Measurements from ENCODE around the gene ALOXE3.

The ALOXE3 gene

GRCh38 chr17:8117367-8117979 lies 841 bp downstream of the ALOXE3 start:
- TF ChIP-seq FOXM1 (IDR thresholded peaks at IDR 0.05; ENCODE audit: borderline replicate concordance), result no peak
- no peak for TF ChIP-seq BHLHE40 (IDR thresholded peaks at IDR 0.05; ENCODE audit: borderline replicate concordance)
- TF ChIP-seq PKNOX1 (IDR thresholded peaks at IDR 0.05), result no peak
- TF ChIP-seq L3MBTL2 (conservative IDR thresholded peaks at IDR 0.05), result no peak
- TF ChIP-seq FOXK2 (IDR thresholded peaks at IDR 0.05), result no peak
- CTCF ChIA-PET, result interaction anchor here (0.6 to 1.2 kb wide), 4 partner anchors 44 to 68 kb away, joined by 3 to 6 read pairs (median 4); no protein-coding TSS in a partner anchor
- POLR2A ChIA-PET, result interaction anchor here (0.7 to 1.5 kb wide), 3 partner anchors 39 to 56 kb away, joined by 3 read pairs; no protein-coding TSS in a partner anchor
- DNase-seq (ENCODE audit: extremely low spot score), result no peak

GRCh38 chr17:8116776-8117175 lies 1.5 kb downstream of the ALOXE3 start:
- no peak for DNase-seq (ENCODE audit: extremely low spot score)
- TF ChIP-seq FOXA1 (IDR thresholded peaks at IDR 0.05), result no peak
- no peak for TF ChIP-seq PKNOX1 (IDR thresholded peaks at IDR 0.05)
- TF ChIP-seq L3MBTL2 (conservative IDR thresholded peaks at IDR 0.05), result no peak
- no peak for TF ChIP-seq ELF4 (IDR thresholded peaks at IDR 0.05)
- TF ChIP-seq HDGF (IDR thresholded peaks at IDR 0.05; ENCODE audit: borderline replicate concordance), result no peak
- no peak for TF ChIP-seq NFRKB (IDR thresholded peaks at IDR 0.05)
- no peak for TF ChIP-seq SP1 (IDR thresholded peaks at IDR 0.05)
- TF ChIP-seq BHLHE40 (IDR thresholded peaks at IDR 0.05; ENCODE audit: borderline replicate concordance), result no peak
- no peak for TF ChIP-seq ZNF384 (IDR thresholded peaks at IDR 0.05)
- TF ChIP-seq ARNT (IDR thresholded peaks at IDR 0.05), result no peak
- TF ChIP-seq CTBP1 (IDR thresholded peaks at IDR 0.05; ENCODE audit: borderline replicate concordance), result no peak
- ChIA-PET CTCF (interaction anchor here (1.2 kb wide), 1 partner anchor 56 kb away, joined by 3 read pairs; no protein-coding TSS in a partner anchor), POLR2A (interaction anchor here (0.7 to 1.5 kb wide), 2 partner anchors 40 to 43 kb away, joined by 3 read pairs; no protein-coding TSS in a partner anchor)

- ChIA-PET POLR2A (interaction anchor here (0.6 to 0.9 kb wide), 2 partner anchors 62 to 112 kb away, joined by 3 read pairs; no protein-coding TSS in a partner anchor), CTCF (interaction anchor here (0.7 to 3.0 kb wide), 6 partner anchors 9 to 50 kb away, joined by 3 to 18 read pairs (median 10); no protein-coding TSS in a partner anchor)
- no peak for DNase-seq (ENCODE audit: extremely low spot score)
- TF ChIP-seq TARDBP (IDR thresholded peaks at IDR 0.05) (no peak), ELF4 (IDR thresholded peaks at IDR 0.05) (no peak), HDGF (IDR thresholded peaks at IDR 0.05; ENCODE audit: borderline replicate concordance) (no peak), CTBP1 (IDR thresholded peaks at IDR 0.05; ENCODE audit: borderline replicate concordance) (no peak), ARNT (IDR thresholded peaks at IDR 0.05) (no peak), FOXM1 (IDR thresholded peaks at IDR 0.05; ENCODE audit: borderline replicate concordance) (no peak), NFRKB (IDR thresholded peaks at IDR 0.05) (no peak), PKNOX1 (IDR thresholded peaks at IDR 0.05) (no peak), LEF1 (IDR thresholded peaks at IDR 0.05; ENCODE audit: borderline replicate concordance) (no peak), SP1 (IDR thresholded peaks at IDR 0.05) (no peak), SUZ12 (IDR thresholded peaks at IDR 0.05) (no peak), ZNF384 (IDR thresholded peaks at IDR 0.05) (no peak), FOXA1 (IDR thresholded peaks at IDR 0.05) (no peak), L3MBTL2 (conservative IDR thresholded peaks at IDR 0.05) (no peak), BHLHE40 (IDR thresholded peaks at IDR 0.05; ENCODE audit: borderline replicate concordance) (no peak)
These were observed 7.4 kb downstream of the ALOXE3 start for GRCh38 chr17:8110907-8111306.

- ChIA-PET POLR2A (interaction anchor here (0.6 to 0.9 kb wide), 3 partner anchors 37 to 112 kb away, joined by 3 read pairs; no protein-coding TSS in a partner anchor), CTCF (interaction anchor here (0.7 to 3.0 kb wide), 6 partner anchors 9 to 50 kb away, joined by 3 to 18 read pairs (median 10); no protein-coding TSS in a partner anchor)
- no peak for TF ChIP-seq CTBP1 (IDR thresholded peaks at IDR 0.05; ENCODE audit: borderline replicate concordance)
- TF ChIP-seq L3MBTL2 (conservative IDR thresholded peaks at IDR 0.05), result no peak
- TF ChIP-seq FOXK2 (IDR thresholded peaks at IDR 0.05), result no peak
- no peak for TF ChIP-seq FOXM1 (IDR thresholded peaks at IDR 0.05; ENCODE audit: borderline replicate concordance)
- TF ChIP-seq TARDBP (IDR thresholded peaks at IDR 0.05), result no peak
- no peak for TF ChIP-seq ARNT (IDR thresholded peaks at IDR 0.05)
- TF ChIP-seq LEF1 (IDR thresholded peaks at IDR 0.05; ENCODE audit: borderline replicate concordance), result no peak
- TF ChIP-seq ZNF384 (IDR thresholded peaks at IDR 0.05), result no peak
- TF ChIP-seq SUZ12 (IDR thresholded peaks at IDR 0.05), result no peak
- TF ChIP-seq HDGF (IDR thresholded peaks at IDR 0.05; ENCODE audit: borderline replicate concordance), result no peak
- TF ChIP-seq FOXA1 (IDR thresholded peaks at IDR 0.05), result no peak
- no peak for TF ChIP-seq PKNOX1 (IDR thresholded peaks at IDR 0.05)
- no peak for TF ChIP-seq BHLHE40 (IDR thresholded peaks at IDR 0.05; ENCODE audit: borderline replicate concordance)
- no peak for DNase-seq (ENCODE audit: extremely low spot score)
These were observed 7.9 kb downstream of the ALOXE3 start for GRCh38 chr17:8110456-8110804.

- POLR2A ChIA-PET, result interaction anchor here (0.7 to 0.9 kb wide), 2 partner anchors 36 to 113 kb away, joined by 3 read pairs; no protein-coding TSS in a partner anchor
- peak; percentile 79 for DNase-seq (ENCODE audit: extremely low spot score)
These were observed 8.5 kb downstream of the ALOXE3 start for GRCh38 chr17:8109661-8110455.

More at GRCh38 chr17:8109661-8110455, 8.5 kb downstream of the ALOXE3 start:
- TF ChIP-seq HDGF (IDR thresholded peaks at IDR 0.05; ENCODE audit: borderline replicate concordance) (no peak), ELF4 (IDR thresholded peaks at IDR 0.05) (no peak), TARDBP (IDR thresholded peaks at IDR 0.05) (no peak), FOXA1 (IDR thresholded peaks at IDR 0.05) (no peak), FOXK2 (IDR thresholded peaks at IDR 0.05) (no peak), SUZ12 (IDR thresholded peaks at IDR 0.05) (no peak), PKNOX1 (IDR thresholded peaks at IDR 0.05) (no peak), LEF1 (IDR thresholded peaks at IDR 0.05; ENCODE audit: borderline replicate concordance) (no peak), CTBP1 (IDR thresholded peaks at IDR 0.05; ENCODE audit: borderline replicate concordance) (no peak)
- CTCF ChIA-PET, result interaction anchor here (0.6 to 3.0 kb wide), 7 partner anchors 10 to 227 kb away, joined by 3 to 18 read pairs (median 9); no protein-coding TSS in a partner anchor
